ENCODE results near the gene NSD1.

Gene NSD1

GRCh38 chr5:177098470-177099141, 35.0 kb upstream of the NSD1 start:
- no peak for DNase-seq

DNA sequence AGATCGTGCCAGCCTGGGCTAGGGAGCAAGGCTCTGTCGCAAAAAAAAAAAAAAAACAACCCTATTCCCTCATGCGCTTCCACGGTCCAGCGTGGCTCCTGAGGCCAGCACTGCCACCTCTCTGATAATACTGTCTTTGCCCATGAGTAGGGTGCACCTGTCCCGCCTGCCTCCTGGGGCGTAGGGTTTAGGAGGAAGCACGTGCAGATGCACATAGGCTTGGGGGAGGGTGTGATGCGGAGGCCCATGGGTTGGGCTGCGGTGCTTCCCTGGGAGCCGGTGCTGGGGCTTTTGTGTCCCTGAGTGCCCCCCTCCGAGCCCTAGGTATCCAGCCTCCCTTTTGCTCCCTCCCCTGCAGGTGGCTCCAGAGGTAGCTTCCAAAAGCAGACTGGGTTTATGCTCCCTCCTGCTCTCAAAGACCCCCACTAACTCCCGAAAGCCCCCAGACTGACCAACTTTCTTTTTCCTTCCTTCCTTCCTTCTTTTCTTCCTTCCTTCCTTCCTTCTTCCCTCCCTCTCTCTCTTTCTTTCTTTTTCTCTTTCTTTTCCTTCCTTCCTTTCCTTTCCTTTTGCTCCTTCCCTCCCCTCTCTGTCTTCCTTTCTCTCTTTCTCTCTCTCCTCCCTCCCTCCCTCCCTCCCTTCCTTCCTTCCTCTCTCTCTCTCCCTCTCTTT, 34.0 kb upstream of the NSD1 start:
- peak; percentile 81 for DNase-seq

DNA sequence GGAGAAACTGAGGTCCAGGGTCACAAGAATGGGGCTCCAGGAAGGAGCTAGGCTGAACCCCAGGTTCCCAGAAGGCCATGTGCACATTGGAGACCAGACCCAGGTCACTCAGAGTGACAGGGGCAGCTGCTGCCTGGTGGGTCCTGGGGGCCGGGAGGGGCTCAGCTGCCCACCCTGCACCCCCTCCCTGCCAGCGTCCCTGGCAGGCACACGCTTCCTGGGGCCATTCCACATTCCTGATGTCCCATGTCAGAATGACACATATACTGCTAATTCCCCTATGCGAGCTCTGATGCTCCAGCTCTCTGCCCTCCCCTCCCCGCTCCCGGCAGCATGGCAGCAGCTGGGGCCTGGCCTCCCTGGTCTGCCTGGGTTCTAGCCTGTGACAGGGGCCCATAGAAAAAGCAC, 32.9 kb upstream of the NSD1 start:
- no peak for DNase-seq

DNA sequence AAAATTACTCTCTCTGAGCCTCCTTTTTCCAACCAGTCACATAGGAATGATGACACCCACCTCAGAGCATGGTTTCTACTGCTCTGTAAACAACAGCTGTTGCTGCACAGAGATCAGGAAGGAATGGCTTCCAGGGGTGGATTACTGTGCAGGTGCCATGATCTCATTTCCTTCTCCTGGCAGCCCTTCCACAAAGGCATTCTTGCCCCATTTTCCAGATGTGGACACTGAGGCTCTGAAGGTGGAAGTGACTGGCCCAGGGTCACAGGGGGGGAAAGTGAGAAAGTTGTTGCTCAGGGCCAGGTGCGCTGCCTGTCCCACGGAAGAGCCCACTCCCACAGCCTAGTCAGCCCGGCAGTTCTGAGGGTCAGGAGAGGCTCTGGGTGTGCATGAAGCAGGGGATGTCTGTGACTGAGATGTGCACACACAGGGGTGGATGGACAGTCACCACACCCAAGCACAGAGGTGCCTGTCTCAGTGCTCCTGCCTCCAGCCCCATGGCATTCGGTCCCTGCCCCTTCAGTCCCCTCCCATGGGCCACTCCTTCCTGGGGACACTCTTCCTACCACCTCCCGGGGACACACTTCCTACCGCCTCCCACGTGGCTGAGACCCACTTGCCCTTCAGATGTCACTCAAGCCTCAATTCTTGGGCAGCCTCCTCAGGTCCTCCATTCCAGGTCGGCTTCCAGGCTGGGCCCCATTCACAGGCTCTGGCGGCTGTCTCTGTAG, 29.9 kb upstream of the NSD1 start:
- no peak for DNase-seq

DNA sequence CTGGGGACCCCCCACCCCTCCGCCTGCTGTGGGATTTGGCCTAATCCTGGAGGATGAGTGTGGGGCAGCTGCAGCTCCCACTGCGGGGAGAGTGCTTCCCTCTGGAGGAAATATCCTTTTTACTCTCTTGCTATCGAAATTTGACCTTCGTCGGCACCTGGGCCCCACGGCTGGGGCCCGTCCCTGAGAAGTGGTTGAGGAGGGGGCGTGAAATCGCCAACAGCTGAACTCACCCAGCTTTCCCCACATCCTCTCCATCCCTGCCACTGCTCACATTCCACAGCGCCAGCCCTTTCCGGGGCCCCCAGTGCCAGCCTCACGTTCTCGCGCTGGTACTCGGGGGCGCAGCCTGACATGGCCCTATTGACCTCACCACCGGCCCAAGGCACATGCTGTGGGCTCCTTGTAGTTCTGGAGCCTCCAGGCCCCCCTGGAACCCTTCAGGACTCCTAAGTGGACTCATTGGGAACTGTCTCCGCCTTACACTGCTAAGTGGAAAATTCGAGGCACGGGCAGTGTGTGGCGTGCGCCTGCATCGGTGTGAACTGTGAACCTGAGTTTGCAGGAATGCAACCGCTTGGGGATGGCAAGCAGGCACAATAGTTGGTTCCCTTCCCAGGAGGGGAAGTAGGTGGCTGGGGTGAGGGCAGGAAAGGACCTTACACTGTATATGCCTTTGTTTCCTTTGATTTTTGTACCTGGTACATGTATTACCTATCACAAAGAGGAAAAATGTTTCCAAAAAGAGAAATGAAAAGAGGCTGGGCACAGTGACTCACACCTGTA, 27.7 kb upstream of the NSD1 start:
- DNase-seq: no peak

DNA sequence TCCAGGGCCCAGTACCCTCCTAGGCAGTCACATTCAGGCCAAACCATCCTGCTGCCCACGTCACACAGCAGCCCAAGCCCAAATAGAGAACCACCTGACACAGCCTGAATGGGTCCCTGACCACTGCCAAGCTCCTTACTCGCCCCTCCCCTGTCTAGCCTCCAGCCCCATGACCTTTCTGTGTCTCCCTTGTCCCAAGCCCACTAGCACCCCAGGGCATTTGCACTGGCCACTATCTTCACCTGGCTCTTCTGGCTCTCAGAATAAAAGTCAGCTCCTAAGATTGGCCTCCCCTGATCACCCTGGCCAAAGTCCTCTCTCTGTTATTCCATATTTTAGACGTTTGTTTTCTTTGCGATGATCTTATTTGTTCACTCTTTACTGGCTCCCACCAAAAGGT, 26.4 kb upstream of the NSD1 start:
- DNase-seq: no peak

DNA sequence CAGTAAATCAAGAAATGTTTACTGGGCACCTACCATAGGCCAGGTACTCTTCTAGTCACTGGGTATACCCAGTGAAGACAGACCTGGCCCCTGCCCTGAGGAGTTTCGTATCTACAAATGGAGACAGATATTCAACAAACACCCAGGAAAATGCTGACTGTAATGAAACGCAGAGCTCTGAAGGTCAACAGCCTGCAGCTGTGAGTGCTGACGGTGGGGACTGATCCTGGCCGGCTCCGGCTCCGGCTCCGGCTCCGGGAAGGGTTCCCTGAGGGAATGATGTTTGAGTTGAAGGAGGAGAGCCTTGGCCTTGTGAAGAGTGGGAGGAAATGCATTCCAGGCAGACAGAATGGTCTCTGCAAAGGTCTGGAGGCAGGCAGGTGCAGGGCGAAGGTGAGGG, 23.8 kb upstream of the NSD1 start:
- peak; percentile 84 for DNase-seq

- peak; percentile 51 for DNase-seq
These were observed 21.7 kb upstream of the NSD1 start for GRCh38 chr5:177111720-177112394.

DNA sequence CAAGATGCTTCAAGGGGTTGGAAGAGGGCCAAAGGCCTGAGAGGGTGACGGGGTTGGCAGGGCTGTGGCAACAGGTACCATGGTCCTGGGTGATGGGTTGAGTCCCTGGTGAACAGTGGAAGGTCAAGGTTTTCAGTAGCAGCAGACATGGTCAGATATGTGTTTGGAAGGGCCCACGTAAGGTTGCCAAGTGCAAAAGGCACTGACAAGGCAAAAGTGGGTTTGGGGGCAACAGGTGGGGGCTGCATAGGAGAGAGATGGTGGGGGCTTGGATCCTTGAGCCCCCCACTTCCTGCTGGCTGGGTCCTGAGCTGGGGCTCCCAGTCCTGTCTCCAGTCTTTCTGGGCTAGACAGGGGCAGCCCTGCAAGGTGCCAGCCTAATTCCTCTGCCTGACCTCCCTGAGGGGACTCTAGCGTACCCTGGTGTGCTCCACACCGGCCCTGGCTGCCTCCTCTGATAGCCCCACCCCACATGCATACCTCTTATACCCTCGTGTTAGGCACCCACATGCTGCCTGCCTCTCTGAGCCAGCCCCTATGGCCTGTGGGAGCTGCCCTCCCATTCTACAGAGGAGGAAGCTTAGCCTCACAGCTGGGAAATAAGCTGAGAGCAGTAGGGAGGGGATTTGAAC, 20.9 kb upstream of the NSD1 start:
- DNase-seq: no peak

DNA sequence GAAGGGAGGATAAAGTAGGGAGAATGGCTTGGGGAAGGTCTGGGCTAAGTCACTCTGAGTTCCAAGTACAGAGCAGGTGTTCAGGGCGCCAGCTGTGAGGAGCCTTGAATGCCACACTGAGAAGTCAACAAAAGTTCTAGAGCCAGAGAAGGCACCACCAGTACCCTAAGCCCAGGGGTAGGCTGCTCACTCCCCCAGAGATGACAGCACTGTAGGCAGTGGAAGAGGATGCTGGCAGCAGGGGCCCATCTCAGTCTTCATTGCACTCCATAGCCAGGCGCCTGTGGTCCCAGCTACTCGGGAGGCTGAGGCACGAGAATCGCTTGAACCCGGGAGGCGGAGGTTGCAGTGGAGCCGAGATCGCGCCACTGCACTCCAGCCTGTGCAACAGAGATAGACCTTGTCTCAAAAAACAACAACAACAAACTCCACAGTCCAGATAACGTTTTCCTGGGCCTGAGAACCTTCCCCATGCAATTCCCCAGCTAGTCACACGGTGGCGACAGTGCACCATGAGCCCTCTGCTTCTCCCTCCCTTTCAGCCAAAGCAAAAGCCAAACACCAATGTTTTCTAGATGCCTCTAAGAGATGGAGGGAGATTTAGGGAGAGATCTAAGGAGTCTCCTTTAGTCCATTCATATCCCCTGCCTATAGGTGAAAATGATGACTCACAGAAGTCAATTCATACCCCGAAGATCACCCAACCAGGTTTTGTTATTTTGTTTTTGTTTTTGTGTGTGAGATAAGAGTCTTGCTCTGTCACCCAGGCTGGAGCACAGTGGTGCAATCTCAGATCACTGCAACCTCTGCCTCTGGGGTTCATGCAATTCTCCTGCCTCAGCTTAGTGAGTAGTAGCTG, 19.8 kb upstream of the NSD1 start:
- peak; percentile 70 for DNase-seq

DNA sequence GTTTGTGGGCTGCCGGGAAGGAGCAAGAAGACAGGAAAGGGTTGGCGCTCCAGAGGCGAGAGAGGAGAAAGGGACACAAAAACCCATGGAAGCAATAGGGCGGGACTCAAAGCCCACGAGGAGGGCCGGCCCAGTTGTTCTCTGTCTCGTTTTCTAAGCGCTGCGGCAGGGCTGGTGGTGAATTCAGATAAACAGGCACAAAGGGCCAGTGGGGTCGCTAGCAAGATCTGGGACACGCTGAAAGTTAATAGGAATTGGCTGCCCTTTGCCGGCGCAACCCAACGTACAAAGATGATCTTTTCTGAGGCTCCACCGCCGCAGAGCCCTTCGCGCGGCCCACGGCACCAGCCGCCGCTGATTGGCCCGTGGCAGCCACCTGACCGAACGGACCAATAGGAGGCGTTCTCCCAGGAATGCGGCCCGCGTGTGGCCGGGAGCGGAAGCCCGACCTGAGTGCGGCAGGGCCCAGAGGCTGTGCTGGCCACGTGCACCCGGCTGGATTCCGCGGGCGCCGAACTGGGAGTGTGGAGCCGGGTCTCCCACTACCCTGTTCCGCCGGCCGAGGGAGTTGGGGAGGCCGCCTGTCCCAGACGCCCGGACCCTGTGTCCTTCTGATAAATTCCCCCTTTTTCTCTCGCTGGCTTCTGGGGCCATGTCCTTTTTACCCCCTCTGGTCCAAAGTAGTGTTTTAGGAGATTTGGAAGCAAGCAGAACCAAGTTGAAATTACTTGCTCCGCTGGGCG, 16.8 kb upstream of the NSD1 start:
- no peak for DNase-seq

DNA sequence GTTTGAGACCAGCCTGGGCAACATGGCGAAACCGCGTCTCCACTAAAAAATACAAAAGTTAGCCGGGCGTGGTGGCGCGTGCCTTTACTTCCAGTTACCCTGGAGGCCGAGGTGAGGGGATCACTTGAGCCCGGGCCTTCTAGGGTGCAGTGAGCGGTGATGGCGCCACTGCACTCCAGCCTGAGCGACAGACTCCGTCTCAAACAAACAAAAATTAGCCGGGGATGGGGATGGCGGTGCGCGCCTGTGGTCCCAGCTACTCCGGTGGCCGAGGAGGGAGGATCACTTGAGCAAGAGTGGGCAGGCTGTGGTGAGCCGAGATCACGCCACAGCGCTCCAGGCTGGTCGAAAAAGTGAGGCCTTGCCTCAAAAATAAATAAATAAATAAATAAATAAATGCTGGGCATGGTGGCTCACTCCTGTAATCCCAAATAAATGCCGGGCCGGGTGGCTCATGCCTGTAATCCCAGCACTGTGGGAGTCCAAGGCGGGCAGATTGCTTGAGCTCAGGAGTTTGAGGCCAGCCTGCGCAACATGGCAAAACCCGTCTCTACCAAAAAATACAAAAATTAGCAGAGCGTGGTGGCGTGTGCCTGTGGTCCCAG, 16.0 kb upstream of the NSD1 start:
- DNase-seq: no peak

GRCh38 chr5:177122566-177122965, 11.0 kb upstream of the NSD1 start:
- no peak for DNase-seq

GRCh38 chr5:177123789-177124485, 9.6 kb upstream of the NSD1 start:
- DNase-seq: peak; percentile 50

- peak; percentile 68 for DNase-seq
These were observed 9.0 kb upstream of the NSD1 start for GRCh38 chr5:177124486-177124991.

DNA sequence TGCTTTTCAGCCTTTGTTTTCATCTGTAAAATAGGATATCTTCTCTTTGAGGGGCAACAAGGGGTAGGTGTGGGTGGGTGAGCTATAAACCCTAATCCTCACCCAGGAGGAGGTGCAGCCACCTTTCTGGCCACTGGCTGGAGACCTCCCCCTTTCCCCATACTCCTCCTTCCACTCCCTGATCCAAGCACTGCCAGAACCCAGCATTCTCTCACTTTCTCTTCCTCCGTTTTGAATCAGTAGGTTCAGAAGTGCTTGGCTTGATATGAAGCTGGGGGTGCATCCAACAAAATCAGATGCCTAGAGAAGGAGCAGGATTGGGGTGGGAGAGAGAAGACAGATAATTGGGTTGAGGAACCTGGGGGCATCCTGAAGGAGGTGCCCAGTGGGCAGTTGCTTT, 6.8 kb upstream of the NSD1 start:
- DNase-seq: no peak

- DNase-seq: no peak
These were observed 5.0 kb upstream of the NSD1 start for GRCh38 chr5:177128551-177128981.

DNA sequence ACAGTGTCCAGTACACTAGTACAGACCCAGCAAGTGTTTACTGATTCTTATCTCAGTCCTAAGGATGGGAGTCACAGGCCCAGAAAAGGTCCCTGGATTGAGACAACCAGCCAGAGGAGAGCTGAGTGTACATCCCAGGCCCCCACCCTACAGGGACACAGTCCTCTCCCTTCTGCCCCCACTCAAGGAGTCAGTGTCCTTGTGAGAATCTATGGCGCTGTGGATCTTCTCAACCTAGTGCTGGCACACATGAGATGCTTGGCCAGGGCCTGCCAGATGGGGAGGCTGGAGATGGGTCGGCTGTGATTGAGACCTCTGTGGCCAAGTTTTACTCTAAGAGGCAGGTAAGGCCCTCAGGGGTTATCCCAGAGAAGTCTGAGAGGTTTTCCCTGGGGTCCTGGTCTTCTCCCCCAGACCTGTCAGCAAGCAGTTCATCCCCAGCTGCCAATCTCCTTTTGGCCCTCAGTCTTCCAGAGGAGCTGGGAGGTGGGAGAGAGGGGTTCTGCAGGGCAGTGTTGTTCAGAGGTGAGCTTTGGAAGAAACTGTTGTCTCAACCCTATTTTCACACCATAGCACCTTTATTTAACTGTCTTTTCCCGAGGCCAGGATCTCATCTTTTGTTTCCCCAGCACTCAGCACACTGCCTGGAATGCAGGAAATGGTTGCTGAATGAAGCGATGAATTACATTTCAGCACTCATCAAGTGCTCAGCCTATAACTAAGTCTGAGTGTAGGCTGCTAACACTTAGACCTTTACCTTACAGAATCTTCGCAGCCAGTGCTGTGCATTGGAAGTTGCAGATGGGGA, 3.2 kb upstream of the NSD1 start:
- DNase-seq: no peak
